Nephron (organoid): Measurements from ENCODE around the gene CHURC1.
A peak's percentile ranks its signal among the peaks of the same experiment; 100 is the strongest.

Source experiments
- H3K27ac Mint-ChIP-seq, 3 experiments: 2 replicates each; pipeline ENCODE4 v1.8.0; 2020; ENCODE audit warnings: mixed read lengths in 3 of 3, mild to moderate bottlenecking in 2 of 3, moderate library complexity in 1 of 3
- H3K27me3 Mint-ChIP-seq: 2 replicates; pipeline ENCODE4 v1.8.0; 2021; ENCODE audit warnings: low read depth, mild to moderate bottlenecking, moderate library complexity, mixed read lengths
- H3K36me3 Mint-ChIP-seq: 2 replicates; pipeline ENCODE4 v1.8.0; 2020; ENCODE audit warnings: low read depth, mixed read lengths
- H3K4me1 Mint-ChIP-seq: 2 replicates; pipeline ENCODE4 v1.8.0; 2020; ENCODE audit warnings: mixed read lengths
- H3K4me3 Mint-ChIP-seq, 3 experiments: 2 replicates each; pipeline ENCODE4 v1.8.0; 2020; ENCODE audit warnings: mild to moderate bottlenecking in 3 of 3, mixed read lengths in 3 of 3, moderate library complexity in 2 of 3
- H3K9me3 Mint-ChIP-seq: 2 replicates; pipeline ENCODE4 v1.8.0; 2020; ENCODE audit warnings: mixed read lengths
- CTCF ChIP-seq, 3 experiments: fragments of 200-600 bp; sonication (generic); IDR thresholded peaks; one replicate each; pipeline ENCODE4 v1.5.0; 2021; ENCODE audit warnings: antibody characterized with exemption in 3 of 3; ENCODE audit not compliant: unreplicated experiment in 3 of 3

The CHURC1 gene

GRCh38 chr14:64870160-64870559, 44.1 kb upstream of the CHURC1 start:
- Mint-ChIP-seq H3K36me3 (no peaks in the 10 kb centered on the region), H3K27me3 (peaks cover 22% of the 10 kb centered on the region), H3K9me3 (no peaks in the 10 kb centered on the region), H3K27ac (no peak overlapping the region), H3K4me3 (no peak overlapping the region), H3K4me1 (peaks cover 19% of the 10 kb centered on the region)
- TF ChIP-seq CTCF (IDR thresholded peaks at IDR 0.05; ENCODE audit: unreplicated experiment in 3 of 3): no peak

GRCh38 chr14:64871344-64871743, 42.9 kb upstream of the CHURC1 start:
- H3K9me3 Mint-ChIP-seq: no peaks in the 10 kb centered on the region
- no peaks in the 10 kb centered on the region for H3K36me3 Mint-ChIP-seq
- H3K4me1 Mint-ChIP-seq: peaks cover 17% of the 10 kb centered on the region
- H3K4me3 Mint-ChIP-seq: no peak overlapping the region
- peaks cover 31% of the 10 kb centered on the region for H3K27me3 Mint-ChIP-seq
- H3K27ac Mint-ChIP-seq: no peak overlapping the region
- no peak for TF ChIP-seq CTCF (IDR thresholded peaks at IDR 0.05; ENCODE audit: unreplicated experiment in 3 of 3)

GRCh38 chr14:64873506-64874219, 40.6 kb upstream of the CHURC1 start:
- no peak overlapping the region for H3K4me3 Mint-ChIP-seq
- H3K27ac Mint-ChIP-seq: no peak overlapping the region
- no peak for TF ChIP-seq CTCF (IDR thresholded peaks at IDR 0.05; ENCODE audit: unreplicated experiment in 3 of 3)
- H3K9me3 Mint-ChIP-seq: no peaks in the 10 kb centered on the region
- peaks cover 16% of the 10 kb centered on the region for H3K4me1 Mint-ChIP-seq
- no peaks in the 10 kb centered on the region for H3K36me3 Mint-ChIP-seq
- H3K27me3 Mint-ChIP-seq: peaks cover 53% of the 10 kb centered on the region

GRCh38 chr14:64875350-64875749, 38.9 kb upstream of the CHURC1 start:
- Mint-ChIP-seq H3K27ac (no peak overlapping the region), H3K27me3 (peaks cover 60% of the 10 kb centered on the region), H3K4me1 (peaks cover 19% of the 10 kb centered on the region), H3K36me3 (no peaks in the 10 kb centered on the region), H3K4me3 (no peak overlapping the region), H3K9me3 (no peaks in the 10 kb centered on the region)
- TF ChIP-seq CTCF (IDR thresholded peaks at IDR 0.05; ENCODE audit: unreplicated experiment in 3 of 3): no peak

- no peaks in the 10 kb centered on the region for H3K36me3 Mint-ChIP-seq
- no peaks in the 10 kb centered on the region for H3K9me3 Mint-ChIP-seq
- TF ChIP-seq CTCF (IDR thresholded peaks at IDR 0.05; ENCODE audit: unreplicated experiment in 3 of 3): no peak
- peaks cover 79% of the 10 kb centered on the region for H3K27me3 Mint-ChIP-seq
- H3K4me3 Mint-ChIP-seq: peak overlapping the region in 2 of 3 experiments; percentile 88 to 89
- no peak overlapping the region for H3K27ac Mint-ChIP-seq
- H3K4me1 Mint-ChIP-seq: peaks cover 12% of the 10 kb centered on the region
These were observed 36.4 kb upstream of the CHURC1 start for GRCh38 chr14:64877846-64878245.
